Liver (tissue), 3 donors: ENCODE measurements around the gene MSI2.

ENCODE experiments used
- FOXA1 ChIP-seq: IDR thresholded peaks from 2 replicates; pipeline ENCODE4 v1.6.1; 2016; ENCODE audit warnings: antibody characterized with exemption
- TAF1 ChIP-seq: conservative IDR thresholded peaks from 2 replicates; pipeline ENCODE4 v1.6.1; 2016; ENCODE audit warnings: antibody characterized with exemption, mild to moderate bottlenecking
- YY1 ChIP-seq: IDR thresholded peaks from 2 replicates; pipeline ENCODE4 v1.6.1; 2016; ENCODE audit warnings: antibody characterized with exemption, mild to moderate bottlenecking
- TF ChIP-seq, protein P1 (sequence below): fragments of 150-350 bp; IDR thresholded peaks from 2 replicates; pipeline ENCODE4 v1.5.1; 2017; ENCODE audit warnings: improper control_type of control experiment, low read depth, low read length; ENCODE audit not compliant: missing input control
- donor health status: healthy.
- donor health status: healthy.

DNA sequence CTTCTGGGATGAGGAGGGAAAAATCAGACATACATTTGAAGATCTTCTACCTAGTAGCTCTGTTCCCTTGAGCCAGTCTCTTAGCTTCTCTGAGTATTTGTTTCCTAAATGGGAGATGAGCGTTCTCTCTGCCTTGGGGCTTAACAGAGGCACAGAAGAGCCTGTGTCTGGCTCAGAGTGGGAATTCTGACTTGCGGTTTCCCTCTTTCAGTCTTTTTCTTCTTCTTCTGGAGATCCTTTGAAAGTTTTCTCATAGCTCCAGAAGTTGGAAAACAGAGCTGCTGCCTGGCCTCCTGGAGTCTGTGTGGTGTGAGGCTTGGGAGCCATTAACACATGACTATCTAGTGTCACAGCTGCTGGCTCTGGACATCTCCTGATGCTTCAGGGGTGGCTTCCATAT is 167.9 kb downstream of the MSI2 start:
- TF ChIP-seq, protein P1, sequence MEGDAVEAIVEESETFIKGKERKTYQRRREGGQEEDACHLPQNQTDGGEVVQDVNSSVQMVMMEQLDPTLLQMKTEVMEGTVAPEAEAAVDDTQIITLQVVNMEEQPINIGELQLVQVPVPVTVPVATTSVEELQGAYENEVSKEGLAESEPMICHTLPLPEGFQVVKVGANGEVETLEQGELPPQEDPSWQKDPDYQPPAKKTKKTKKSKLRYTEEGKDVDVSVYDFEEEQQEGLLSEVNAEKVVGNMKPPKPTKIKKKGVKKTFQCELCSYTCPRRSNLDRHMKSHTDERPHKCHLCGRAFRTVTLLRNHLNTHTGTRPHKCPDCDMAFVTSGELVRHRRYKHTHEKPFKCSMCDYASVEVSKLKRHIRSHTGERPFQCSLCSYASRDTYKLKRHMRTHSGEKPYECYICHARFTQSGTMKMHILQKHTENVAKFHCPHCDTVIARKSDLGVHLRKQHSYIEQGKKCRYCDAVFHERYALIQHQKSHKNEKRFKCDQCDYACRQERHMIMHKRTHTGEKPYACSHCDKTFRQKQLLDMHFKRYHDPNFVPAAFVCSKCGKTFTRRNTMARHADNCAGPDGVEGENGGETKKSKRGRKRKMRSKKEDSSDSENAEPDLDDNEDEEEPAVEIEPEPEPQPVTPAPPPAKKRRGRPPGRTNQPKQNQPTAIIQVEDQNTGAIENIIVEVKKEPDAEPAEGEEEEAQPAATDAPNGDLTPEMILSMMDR: no peak
- TF ChIP-seq YY1 (no peak), FOXA1 (no peak), TAF1 (no peak)
